ENCODE results near the gene ZNF484. TPM values are rescaled to one million over a fixed set of nuclear protein-coding genes. Genes with fewer than 3 reads are reported as not detected.

The ZNF484 gene
- total RNA-seq, 1 donor from 2014 or later, result 4.9 TPM

GRCh38 chr9:92795598-92796336, 82.1 kb downstream of the ZNF484 start:
- intact Hi-C loops (cut with micrococcal nuclease), result no loop called here

More at GRCh38 chr9:92795598-92796336, 82.1 kb downstream of the ZNF484 start:
- Histone ChIP-seq H3K36me3 (no peaks in the 10 kb centered on the region), H3K4me1 (no peaks in the 10 kb centered on the region), H3K27me3 (ENCODE audit: low read depth) (peaks cover 67% of the 10 kb centered on the region), H3K4me3 (no peak overlapping the region), H3K9me3 (replicated peaks) (no peaks in the 10 kb centered on the region), H3K27ac (replicated peaks) (no peak overlapping the region)
- DNase-seq, result no peak
- TF ChIP-seq CTCF (IDR thresholded peaks at IDR 0.05; ENCODE audit: borderline replicate concordance), result no peak

Other genes with a start within 250 kb of the ZNF484 start
- 7.3 TPM for gene IPPK, start 207.9 kb downstream of the ZNF484 start, total RNA-seq
- 37.3 TPM for gene BICD2, start 113.2 kb downstream of the ZNF484 start, total RNA-seq
- gene FGD3, start 69.5 kb upstream of the ZNF484 start, total RNA-seq, result 1.8 TPM
- 0.60 TPM for gene SUSD3, start 180.7 kb upstream of the ZNF484 start, total RNA-seq
- 35.8 TPM for gene CARD19, start 218.2 kb upstream of the ZNF484 start, total RNA-seq

Measured in left ventricle myocardium inferior (tissue), 1 donor.